ENCODE measurements around the gene CES4A.

CES4A gene

DNA sequence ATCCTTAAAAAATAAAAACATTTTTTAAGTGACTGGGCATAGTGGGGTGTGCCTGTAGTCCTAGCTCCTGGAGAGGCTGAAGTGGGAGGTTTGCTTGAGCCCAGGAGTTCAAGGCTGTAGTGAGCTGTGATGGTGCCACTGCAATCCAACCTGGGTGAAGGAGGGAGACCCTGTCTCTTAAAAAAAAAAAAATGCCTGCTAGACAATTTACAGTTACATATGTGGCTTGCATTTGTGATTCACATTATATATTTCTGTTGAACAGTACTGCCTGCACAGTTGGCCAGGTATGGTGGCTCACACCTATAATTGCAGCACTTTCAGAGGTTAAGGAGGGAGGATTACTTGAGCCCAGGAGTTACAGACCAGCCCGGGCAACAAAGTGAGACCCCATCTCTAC is 64.0 kb downstream of the CES4A start:
- Histone ChIP-seq H3K36me3 (ENCODE audit: insufficient read depth, low read length) (peaks cover 5% of the 10 kb centered on the region; the same call in 1 of the 2 replicates), H3K4me3 (ENCODE audit: low read depth, low read length) (no peak overlapping the region), H3K4me1 (ENCODE audit: control insufficient read depth, insufficient read depth, low read length, unreplicated experiment) (peaks cover 17% of the 10 kb centered on the region), H3K27me3 (ENCODE audit: insufficient read depth, low read length) (no peaks in the 10 kb centered on the region), H2AFZ (ENCODE audit: low read length, unreplicated experiment) (no peak overlapping the region), H3K27ac (ENCODE audit: low read depth, low read length) (no peak overlapping the region), H3K79me2 (ENCODE audit: control insufficient read depth, insufficient read depth, low read length, unreplicated experiment) (peaks cover 58% of the 10 kb centered on the region)

DNA sequence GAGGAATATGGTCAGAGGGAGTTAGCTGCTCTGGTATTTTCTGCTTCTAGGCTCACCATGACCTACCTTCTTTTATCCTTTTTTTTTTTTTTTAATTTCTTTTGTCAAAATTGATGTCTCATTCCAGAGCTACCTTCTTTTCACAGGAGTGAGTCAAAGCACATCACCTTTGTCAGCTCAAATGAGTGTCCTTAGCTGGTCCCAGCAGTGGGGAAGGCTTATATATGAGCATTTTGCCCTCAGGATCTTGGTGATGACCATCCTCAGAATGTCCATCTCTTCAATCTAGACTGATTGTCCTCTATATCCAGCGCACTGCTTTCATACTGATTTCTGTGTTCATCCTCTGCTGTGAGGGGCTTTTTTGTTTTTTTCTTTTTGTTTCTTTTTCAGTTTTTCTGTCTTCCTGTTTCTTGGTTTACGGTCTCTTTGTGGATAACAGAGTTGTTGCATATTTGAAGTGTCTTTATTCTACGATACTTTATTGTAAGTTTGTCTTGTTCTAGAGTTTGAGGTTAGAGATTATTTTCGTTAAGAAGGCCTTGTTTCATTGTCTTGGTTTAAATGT is 65.5 kb downstream of the CES4A start:
- Histone ChIP-seq H2AFZ (ENCODE audit: low read length, unreplicated experiment) (no peak overlapping the region), H3K36me3 (ENCODE audit: insufficient read depth, low read length) (peaks cover 5% of the 10 kb centered on the region; the same call in 1 of the 2 replicates), H3K4me1 (ENCODE audit: control insufficient read depth, insufficient read depth, low read length, unreplicated experiment) (peaks cover 17% of the 10 kb centered on the region), H3K27ac (ENCODE audit: low read depth, low read length) (peak overlapping the region; percentile 13; the same call in 1 of the 2 replicates), H3K79me2 (ENCODE audit: control insufficient read depth, insufficient read depth, low read length, unreplicated experiment) (peaks cover 68% of the 10 kb centered on the region), H3K4me3 (ENCODE audit: low read depth, low read length) (no peak overlapping the region), H3K27me3 (ENCODE audit: insufficient read depth, low read length) (no peaks in the 10 kb centered on the region)

DNA sequence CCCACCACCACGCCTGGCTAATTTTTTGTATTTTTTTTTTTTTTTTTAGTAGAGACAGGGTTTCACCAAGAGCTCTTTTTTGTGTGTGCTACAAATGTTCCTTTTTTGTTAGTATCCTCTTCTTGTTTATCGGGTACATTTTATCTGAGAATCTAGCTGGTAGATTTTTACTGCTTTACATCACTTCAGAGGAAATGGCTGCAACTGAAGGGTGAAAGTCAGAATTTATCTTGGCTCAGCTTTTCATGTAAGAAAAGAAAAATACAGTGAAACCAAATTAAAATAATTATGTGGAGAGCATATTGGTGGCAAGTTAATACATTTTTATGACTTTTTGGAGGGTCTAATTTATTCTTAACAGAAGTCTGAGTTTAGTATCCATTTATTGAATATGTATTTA is 66.5 kb downstream of the CES4A start:
- peaks cover 72% of the 10 kb centered on the region for H3K79me2 ChIP-seq (ENCODE audit: control insufficient read depth, insufficient read depth, low read length, unreplicated experiment)
- no peak overlapping the region for H2AFZ ChIP-seq (ENCODE audit: low read length, unreplicated experiment)
- H3K27ac ChIP-seq (ENCODE audit: low read depth, low read length) = peak overlapping the region; percentile 60; the same call in 1 of the 2 replicates
- peaks cover 5% of the 10 kb centered on the region; the same call in 1 of the 2 replicates for H3K36me3 ChIP-seq (ENCODE audit: insufficient read depth, low read length)
- no peaks in the 10 kb centered on the region for H3K27me3 ChIP-seq (ENCODE audit: insufficient read depth, low read length)
- H3K4me3 ChIP-seq (ENCODE audit: low read depth, low read length) = no peak overlapping the region
- H3K4me1 ChIP-seq (ENCODE audit: control insufficient read depth, insufficient read depth, low read length, unreplicated experiment) = peaks cover 17% of the 10 kb centered on the region

DNA sequence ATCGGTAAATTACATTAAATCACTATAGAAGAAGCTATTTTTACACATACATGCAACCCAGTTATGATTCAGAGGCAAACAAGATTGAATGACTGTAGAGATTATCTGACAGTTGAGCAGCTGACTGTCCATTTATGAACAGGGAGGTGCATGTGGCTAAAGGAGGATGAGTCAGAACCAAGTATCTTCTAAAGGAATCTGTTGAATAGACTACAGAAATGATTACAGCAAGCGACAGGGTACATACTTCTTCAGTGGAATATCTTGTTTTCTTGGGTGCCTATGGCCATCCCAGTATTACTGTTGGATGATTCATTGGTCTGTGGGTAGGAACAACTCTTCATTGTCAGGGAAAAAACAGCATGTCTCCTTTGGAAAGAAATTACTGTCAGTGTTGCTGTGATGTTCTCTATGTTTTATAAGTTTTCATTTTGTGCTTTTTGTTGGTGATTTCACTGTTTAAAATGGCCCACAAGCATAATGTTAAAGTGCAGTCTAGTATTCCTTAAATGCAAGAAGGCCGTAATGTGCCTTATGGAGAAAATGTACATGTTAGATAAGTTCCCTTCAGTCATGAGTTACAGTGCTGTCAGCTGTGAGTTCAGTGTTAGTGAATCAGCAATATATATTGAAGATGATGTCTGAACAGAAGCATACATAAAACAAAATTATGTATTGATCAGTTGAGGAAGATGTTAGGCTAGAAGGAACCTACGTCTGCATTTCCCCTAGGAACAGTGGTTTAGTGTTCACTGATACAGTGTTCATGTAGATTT is 67.5 kb downstream of the CES4A start:
- Histone ChIP-seq H3K4me3 (ENCODE audit: low read depth, low read length) (peak overlapping the region; percentile 34; the same call in 1 of the 2 replicates), H3K79me2 (ENCODE audit: control insufficient read depth, insufficient read depth, low read length, unreplicated experiment) (peaks cover 74% of the 10 kb centered on the region), H3K4me1 (ENCODE audit: control insufficient read depth, insufficient read depth, low read length, unreplicated experiment) (peaks cover 13% of the 10 kb centered on the region), H3K27ac (ENCODE audit: low read depth, low read length) (peak overlapping the region; percentile 60), H2AFZ (ENCODE audit: low read length, unreplicated experiment) (no peak overlapping the region), H3K36me3 (ENCODE audit: insufficient read depth, low read length) (peaks cover 9% of the 10 kb centered on the region; the same call in 1 of the 2 replicates), H3K27me3 (ENCODE audit: insufficient read depth, low read length) (no peaks in the 10 kb centered on the region)

All from ACC112 (cell line).